Stimulated activated naive CD4-positive, alpha-beta T cell treated with Interleukin-2 at 50 U/mL for 16 hours (primary cell): Measurements from ENCODE around the gene SMAD7.

Experiments
- DNase-seq: peaks from one replicate; lab custom pipeline; 2025; lab: John Stamatoyannopoulos, UW

SMAD7 gene, protein sequence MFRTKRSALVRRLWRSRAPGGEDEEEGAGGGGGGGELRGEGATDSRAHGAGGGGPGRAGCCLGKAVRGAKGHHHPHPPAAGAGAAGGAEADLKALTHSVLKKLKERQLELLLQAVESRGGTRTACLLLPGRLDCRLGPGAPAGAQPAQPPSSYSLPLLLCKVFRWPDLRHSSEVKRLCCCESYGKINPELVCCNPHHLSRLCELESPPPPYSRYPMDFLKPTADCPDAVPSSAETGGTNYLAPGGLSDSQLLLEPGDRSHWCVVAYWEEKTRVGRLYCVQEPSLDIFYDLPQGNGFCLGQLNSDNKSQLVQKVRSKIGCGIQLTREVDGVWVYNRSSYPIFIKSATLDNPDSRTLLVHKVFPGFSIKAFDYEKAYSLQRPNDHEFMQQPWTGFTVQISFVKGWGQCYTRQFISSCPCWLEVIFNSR

GRCh38 chr18:48950536-48951447 is at the start of gene SMAD7:
SMAD7 (minus strand) TSS chr18:48950965; CDS start chr18:48950424, 541 bp downstream.
- DNase-seq: no peak

DNA sequence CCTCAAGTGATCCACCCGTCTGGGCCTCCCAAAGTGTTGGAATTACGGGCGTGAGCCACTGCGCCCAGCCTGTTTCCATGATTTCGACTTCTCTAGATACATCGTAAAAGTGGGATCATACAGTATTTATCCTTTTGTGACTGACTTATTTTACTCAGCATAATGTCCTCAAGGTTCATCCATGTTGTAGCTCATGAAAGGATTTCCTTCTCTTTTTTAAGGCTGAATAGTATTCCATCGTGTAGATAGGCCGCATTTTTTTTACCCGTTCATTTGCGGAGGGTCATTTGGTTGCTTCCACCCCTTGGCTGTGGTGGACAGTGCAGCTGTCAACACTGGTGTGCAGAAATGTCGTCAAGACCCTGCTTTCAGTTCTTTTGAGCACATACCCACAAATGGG is 48.8 kb upstream of the SMAD7 start:
- no peak for DNase-seq

DNA sequence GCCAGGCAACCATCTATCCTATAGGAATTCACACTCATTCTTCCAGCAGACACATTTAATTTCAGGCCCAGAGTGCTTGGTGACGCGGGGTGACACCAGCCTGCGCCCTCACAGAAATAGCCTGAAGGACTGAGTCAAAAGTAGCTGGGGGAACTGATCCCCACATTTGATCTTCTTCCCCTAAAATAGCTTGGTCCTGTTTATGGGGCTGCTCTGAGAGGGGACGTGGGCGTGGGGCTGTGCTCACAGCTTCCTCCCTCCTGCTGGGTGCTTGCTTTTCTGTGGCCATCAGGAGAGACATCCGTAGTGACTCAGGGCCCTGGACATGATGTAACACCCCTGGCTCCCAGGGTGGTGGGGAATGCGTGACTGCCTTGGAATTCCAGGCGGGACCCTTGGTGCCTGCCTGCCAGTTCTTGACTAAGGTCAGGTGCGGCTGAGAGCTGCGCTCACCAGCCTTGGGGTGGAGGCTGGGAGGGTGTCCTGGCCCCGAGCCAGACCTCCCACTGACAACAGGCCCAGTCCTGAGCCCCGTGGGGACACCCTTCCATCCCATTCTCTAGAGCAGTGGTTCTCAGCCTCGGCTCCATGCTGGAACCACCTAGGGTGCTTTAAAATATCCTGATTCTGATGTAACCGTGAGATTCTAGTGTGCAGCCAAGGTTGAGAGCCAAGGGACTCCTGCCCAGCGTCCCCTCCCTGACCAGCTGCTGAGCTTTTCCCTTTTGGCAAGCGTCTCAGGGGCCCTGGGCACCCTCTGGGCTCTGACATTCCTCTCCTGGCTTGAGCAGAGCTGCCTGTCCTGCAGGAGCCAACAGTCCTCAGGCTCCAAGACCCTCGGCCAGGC is 47.4 kb upstream of the SMAD7 start:
- no peak for DNase-seq

GRCh38 chr18:48997681-48997984 is 46.9 kb upstream of the SMAD7 start:
- DNase-seq: no peak

- no peak for DNase-seq
These were observed 46.2 kb upstream of the SMAD7 start for GRCh38 chr18:48996901-48997463.

- no peak for DNase-seq
These were observed 45.3 kb upstream of the SMAD7 start for GRCh38 chr18:48996041-48996440.

GRCh38 chr18:48994926-48995835 is 44.4 kb upstream of the SMAD7 start:
- DNase-seq: no peak

GRCh38 chr18:48994044-48994651 is 43.4 kb upstream of the SMAD7 start:
- no peak for DNase-seq

GRCh38 chr18:48993586-48993985 is 42.8 kb upstream of the SMAD7 start:
- DNase-seq: no peak

DNA sequence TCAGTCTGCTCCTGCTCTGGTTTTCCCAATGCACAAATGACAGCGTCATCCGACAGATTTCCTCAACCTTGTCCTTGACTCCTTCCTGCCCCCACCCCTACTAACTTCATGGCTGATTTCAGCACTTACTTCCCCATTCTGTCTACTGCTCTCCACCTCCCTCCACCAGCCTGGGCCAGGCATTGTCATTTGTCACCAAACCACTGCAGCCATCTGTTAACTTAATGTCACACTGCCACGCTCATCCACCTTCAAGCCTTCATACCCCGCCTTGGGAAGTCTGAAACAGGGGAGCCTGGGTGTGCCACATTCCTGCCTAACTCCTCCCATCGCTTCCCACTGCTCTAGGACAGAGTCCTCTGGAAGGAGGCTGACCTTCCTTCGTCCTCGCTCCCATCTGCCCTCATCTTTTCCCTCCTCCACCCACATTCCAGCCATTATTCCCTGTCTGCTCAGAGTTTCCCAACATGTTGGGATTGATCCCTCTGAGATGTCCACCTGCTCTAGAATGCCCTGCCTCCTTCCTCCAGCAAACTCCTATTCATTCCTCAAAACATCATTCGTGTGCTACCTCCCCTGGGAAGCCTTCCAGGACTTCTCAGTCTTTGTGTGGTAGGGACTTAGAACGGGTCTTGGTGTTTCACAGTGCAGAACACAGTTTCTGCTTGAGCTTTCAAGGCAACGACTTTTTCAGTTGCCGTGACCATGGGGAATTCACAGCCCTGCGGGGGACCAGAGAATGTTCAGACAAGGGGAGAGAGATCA is 42.2 kb upstream of the SMAD7 start:
- DNase-seq: no peak

GRCh38 chr18:48992133-48992532 is 41.4 kb upstream of the SMAD7 start:
- DNase-seq: no peak

GRCh38 chr18:48991676-48992075 is 40.9 kb upstream of the SMAD7 start:
- no peak for DNase-seq

- no peak for DNase-seq
These were observed 40.5 kb upstream of the SMAD7 start for GRCh38 chr18:48991319-48991660.

- DNase-seq: no peak
These were observed 39.9 kb upstream of the SMAD7 start for GRCh38 chr18:48990481-48991318.

GRCh38 chr18:48989304-48990303 is 38.8 kb upstream of the SMAD7 start:
- no peak for DNase-seq

GRCh38 chr18:48988508-48989303 is 37.9 kb upstream of the SMAD7 start:
- DNase-seq: no peak

GRCh38 chr18:48987821-48988220 is 37.1 kb upstream of the SMAD7 start:
- DNase-seq: no peak
